ENCODE results near the gene TNC. TPM values are rescaled to one million over a fixed set of nuclear protein-coding genes. Genes with fewer than 3 reads are reported as not detected.

TNC gene
- total and polyA plus RNA-seq, 2 experiments from 2014 or later = 12.7 to 20.9 TPM

DNA sequence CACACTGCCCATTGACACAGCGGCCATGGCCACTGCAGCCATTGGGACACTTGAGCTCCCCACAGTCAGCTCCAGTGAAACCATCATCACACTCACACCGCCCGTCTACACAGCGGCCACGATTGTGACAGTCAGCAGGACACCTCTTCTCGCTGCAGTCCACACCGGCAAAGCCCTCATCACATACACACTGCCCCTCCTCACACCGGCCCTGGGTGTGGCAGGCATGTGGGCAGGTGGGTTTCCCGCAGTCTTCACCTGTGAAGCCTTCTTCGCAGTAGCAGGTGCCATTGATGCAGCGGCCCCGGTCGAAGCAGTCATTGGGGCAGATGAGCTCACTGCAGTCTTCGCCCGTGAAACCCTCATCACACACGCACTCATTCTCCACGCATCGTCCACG lies 31.5 kb downstream of the TNC start:
- Histone ChIP-seq H3K4me2 (no peak overlapping the region), H4K20me1 (ENCODE audit: insufficient read depth, poor library complexity, severe bottlenecking) (no peaks in the 10 kb centered on the region), H3K79me2 (no peaks in the 10 kb centered on the region), H3K4me1 (ENCODE audit: insufficient read depth) (no peaks in the 10 kb centered on the region), H3K4me3 (no peak overlapping the region), H2AFZ (no peak overlapping the region), H3K27me3 (no peaks in the 10 kb centered on the region), H3K36me3 (replicated peaks; ENCODE audit: insufficient read depth, low read depth) (no peaks in the 10 kb centered on the region), H3K9me3 (ENCODE audit: low read depth) (no peaks in the 10 kb centered on the region), H3K9me2 (replicated peaks; ENCODE audit: insufficient read depth) (no peaks in the 10 kb centered on the region), H3K27ac (no peak overlapping the region)
- DNase-seq (ENCODE audit: low spot score) = no peak
- WGBS (ENCODE audit: low lambda C conversion rate, missing lambda C conversion rate) = 96% methylated on average over 19 of the region's 19 CpGs
- no peak for TF ChIP-seq EZH2 (IDR thresholded peaks at IDR 0.05; ENCODE audit: borderline replicate concordance)
- TF ChIP-seq, protein P1, sequence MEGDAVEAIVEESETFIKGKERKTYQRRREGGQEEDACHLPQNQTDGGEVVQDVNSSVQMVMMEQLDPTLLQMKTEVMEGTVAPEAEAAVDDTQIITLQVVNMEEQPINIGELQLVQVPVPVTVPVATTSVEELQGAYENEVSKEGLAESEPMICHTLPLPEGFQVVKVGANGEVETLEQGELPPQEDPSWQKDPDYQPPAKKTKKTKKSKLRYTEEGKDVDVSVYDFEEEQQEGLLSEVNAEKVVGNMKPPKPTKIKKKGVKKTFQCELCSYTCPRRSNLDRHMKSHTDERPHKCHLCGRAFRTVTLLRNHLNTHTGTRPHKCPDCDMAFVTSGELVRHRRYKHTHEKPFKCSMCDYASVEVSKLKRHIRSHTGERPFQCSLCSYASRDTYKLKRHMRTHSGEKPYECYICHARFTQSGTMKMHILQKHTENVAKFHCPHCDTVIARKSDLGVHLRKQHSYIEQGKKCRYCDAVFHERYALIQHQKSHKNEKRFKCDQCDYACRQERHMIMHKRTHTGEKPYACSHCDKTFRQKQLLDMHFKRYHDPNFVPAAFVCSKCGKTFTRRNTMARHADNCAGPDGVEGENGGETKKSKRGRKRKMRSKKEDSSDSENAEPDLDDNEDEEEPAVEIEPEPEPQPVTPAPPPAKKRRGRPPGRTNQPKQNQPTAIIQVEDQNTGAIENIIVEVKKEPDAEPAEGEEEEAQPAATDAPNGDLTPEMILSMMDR (IDR thresholded peaks at IDR 0.05; ENCODE audit: poor library complexity) = no peak
- no peak for TF ChIP-seq EZH2phosphoT487 (IDR thresholded peaks at IDR 0.05; ENCODE audit: low read depth, severe bottlenecking, unreplicated experiment)

DNA sequence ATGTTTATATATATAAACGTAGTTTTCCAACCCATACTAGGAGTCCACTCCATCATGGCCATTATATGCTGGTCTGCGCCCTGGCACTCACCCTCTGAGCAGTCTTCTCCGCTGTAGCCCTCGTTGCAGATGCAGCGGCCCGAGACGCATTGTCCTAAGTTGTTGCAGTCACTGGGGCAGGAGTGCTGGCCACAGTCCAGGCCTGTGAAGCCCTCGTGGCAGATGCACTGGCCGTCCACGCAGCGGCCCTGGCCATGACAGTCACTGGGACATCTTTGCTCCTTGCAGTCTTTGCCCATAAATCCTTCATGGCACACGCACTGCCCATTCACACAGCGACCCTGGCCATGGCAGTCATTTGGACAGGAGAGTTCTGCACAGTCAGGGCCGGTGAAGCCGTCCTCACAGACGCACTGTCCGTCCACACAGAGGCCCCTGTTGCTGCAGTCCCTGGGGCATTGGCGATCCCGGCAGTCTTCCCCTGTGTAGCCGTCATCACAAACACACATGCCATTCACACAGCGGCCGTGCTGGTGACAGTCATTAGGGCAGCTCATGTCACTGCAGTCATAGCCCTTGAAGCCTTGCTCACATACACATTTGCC lies 32.1 kb downstream of the TNC start:
- no peaks in the 10 kb centered on the region for H3K4me1 ChIP-seq (ENCODE audit: insufficient read depth)
- no peaks in the 10 kb centered on the region for H3K79me2 ChIP-seq
- 93% methylated on average over 22 of the region's 22 CpGs for WGBS (ENCODE audit: low lambda C conversion rate, missing lambda C conversion rate)
- H3K9me2 ChIP-seq (replicated peaks; ENCODE audit: insufficient read depth) = no peaks in the 10 kb centered on the region
- no peaks in the 10 kb centered on the region for H3K9me3 ChIP-seq (ENCODE audit: low read depth)
- TF ChIP-seq EZH2 (IDR thresholded peaks at IDR 0.05; ENCODE audit: borderline replicate concordance) = no peak
- TF ChIP-seq, protein P1 (IDR thresholded peaks at IDR 0.05; ENCODE audit: poor library complexity) = no peak
- no peak for TF ChIP-seq EZH2phosphoT487 (IDR thresholded peaks at IDR 0.05; ENCODE audit: low read depth, severe bottlenecking, unreplicated experiment)
- H3K27me3 ChIP-seq = no peaks in the 10 kb centered on the region
- no peaks in the 10 kb centered on the region for H4K20me1 ChIP-seq (ENCODE audit: insufficient read depth, poor library complexity, severe bottlenecking)
- no peak overlapping the region for H2AFZ ChIP-seq
- H3K4me3 ChIP-seq = no peak overlapping the region
- H3K36me3 ChIP-seq (replicated peaks; ENCODE audit: insufficient read depth, low read depth) = no peaks in the 10 kb centered on the region
- H3K4me2 ChIP-seq = no peak overlapping the region
- no peak overlapping the region for H3K27ac ChIP-seq
- DNase-seq (ENCODE audit: low spot score) = no peak

DNA sequence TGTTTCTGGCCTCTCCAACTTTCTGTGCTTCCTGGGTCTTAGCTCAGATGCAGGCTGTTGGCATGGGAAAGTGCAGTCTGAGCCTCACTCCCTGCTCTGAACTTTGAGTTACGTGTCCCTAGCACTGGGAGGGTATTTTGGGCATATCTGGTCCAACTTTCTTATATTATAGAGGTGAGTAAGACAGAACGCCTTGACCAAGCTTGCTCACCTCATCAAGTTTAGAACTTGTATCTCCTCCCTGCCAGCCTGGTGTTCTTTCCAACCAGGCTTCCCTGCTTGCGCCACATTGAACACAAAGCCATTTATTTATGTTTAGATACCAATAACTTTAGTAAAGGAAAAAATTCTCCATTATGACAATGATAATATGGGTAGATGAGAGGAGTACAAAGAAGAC lies 33.2 kb downstream of the TNC start:
- Histone ChIP-seq H3K79me2 (no peaks in the 10 kb centered on the region), H3K27me3 (no peaks in the 10 kb centered on the region), H3K4me1 (ENCODE audit: insufficient read depth) (no peaks in the 10 kb centered on the region), H3K9me3 (ENCODE audit: low read depth) (no peaks in the 10 kb centered on the region), H4K20me1 (ENCODE audit: insufficient read depth, poor library complexity, severe bottlenecking) (no peaks in the 10 kb centered on the region), H3K9me2 (replicated peaks; ENCODE audit: insufficient read depth) (no peaks in the 10 kb centered on the region), H2AFZ (no peak overlapping the region), H3K36me3 (replicated peaks; ENCODE audit: insufficient read depth, low read depth) (no peaks in the 10 kb centered on the region), H3K27ac (no peak overlapping the region), H3K4me3 (no peak overlapping the region), H3K4me2 (no peak overlapping the region)
- no peak for DNase-seq (ENCODE audit: low spot score)
- no peak for TF ChIP-seq EZH2 (IDR thresholded peaks at IDR 0.05; ENCODE audit: borderline replicate concordance)
- no peak for TF ChIP-seq EZH2phosphoT487 (IDR thresholded peaks at IDR 0.05; ENCODE audit: low read depth, severe bottlenecking, unreplicated experiment)
- TF ChIP-seq, protein P1 (IDR thresholded peaks at IDR 0.05; ENCODE audit: poor library complexity) = no peak
- 96% methylated on average over 3 of the region's 3 CpGs for WGBS (ENCODE audit: low lambda C conversion rate, missing lambda C conversion rate)
